H1 (cell line): Measurements from ENCODE around the gene CPSF4. TPM values are rescaled to one million over a fixed set of nuclear protein-coding genes. Genes with fewer than 3 reads are reported as not detected.

Source experiments
- CTCF ChIA-PET: fragments of 300-600 bp; sonication (Branson Sonifier 250); formaldehyde crosslinking; loops from one replicate; lab custom pipeline; 2021; ENCODE audit not compliant: partially characterized antibody; lab: Charles Lee
- POLR2A ChIA-PET: fragments of 300-600 bp; sonication (Branson Sonifier 250); formaldehyde crosslinking; loops from one replicate; lab custom pipeline; 2021; ENCODE audit warnings: inconsistent platforms; ENCODE audit not compliant: partially characterized antibody; lab: Charles Lee
- DNase-seq, 2 experiments: peaks; one replicate each; pipeline versions ENCODE4 v3.0.0 to v3.0.0-alpha.2; 2010 to 2022; ENCODE audit warnings: low spot score in 2 of 2, low read depth in 1 of 2, mixed read lengths in 1 of 2
- FAIRE-seq: peaks from 2 replicates; lab custom pipeline; 2011; peaks lifted over from hg19 to GRCh38; lab: Jason Lieb, UNC
- H2AFZ ChIP-seq: 2 replicates; pipeline ENCODE4 v1.8.1; 2012; ENCODE audit warnings: low read length, inconsistent platforms
- H2AK5ac ChIP-seq: 2 replicates; pipeline ENCODE4 v1.6.1; 2013; ENCODE audit warnings: low read depth, low read length
- H2BK120ac ChIP-seq: replicated peaks from 2 replicates; pipeline ENCODE3; 2013; ENCODE audit warnings: low read depth, low read length, inconsistent platforms
- H2BK12ac ChIP-seq: 2 replicates; pipeline ENCODE4 v1.6.1; 2013; ENCODE audit warnings: low read depth, low read length
- H2BK15ac ChIP-seq: 2 replicates; pipeline ENCODE4 v1.6.1; 2013; ENCODE audit warnings: low read length
- H2BK20ac ChIP-seq: 2 replicates; pipeline ENCODE4 v1.6.1; 2013; ENCODE audit warnings: low read length
- H2BK5ac ChIP-seq: 2 replicates; pipeline ENCODE4 v1.6.1; 2013; ENCODE audit warnings: low read depth, low read length
- H3K14ac ChIP-seq: 2 replicates; pipeline ENCODE4 v1.6.1; 2013; ENCODE audit warnings: inconsistent platforms; ENCODE audit not compliant: insufficient read length
- H3K18ac ChIP-seq: 2 replicates; pipeline ENCODE4 v1.6.1; 2013; ENCODE audit warnings: low read length; ENCODE audit errors: extremely low read depth
- H3K23ac ChIP-seq: 2 replicates; pipeline ENCODE4 v1.6.1; 2013; ENCODE audit warnings: inconsistent platforms; ENCODE audit not compliant: insufficient read length
- H3K23me2 ChIP-seq: 2 replicates; pipeline ENCODE4 v1.6.1; 2013; ENCODE audit warnings: low read depth, low read length
- H3K27ac ChIP-seq: 2 replicates; pipeline ENCODE4 v1.6.1; 2011; ENCODE audit warnings: low read depth, low read length, inconsistent platforms
- H3K27me3 ChIP-seq, 4 experiments: replicated peaks in 1 of 4; 1 replicate in 1 of 4; 2 replicates in 3 of 4; pipeline versions ENCODE4 v1.6.1 to v1.8.1; 2011 to 2013; ENCODE audit warnings: low read length in 3 of 4, mild to moderate bottlenecking in 3 of 4, inconsistent platforms in 2 of 4, mixed read lengths in 2 of 4, moderate library complexity in 1 of 4; ENCODE audit not compliant: control insufficient read depth in 3 of 4, insufficient read depth in 3 of 4; ENCODE audit errors: extremely low read depth in 1 of 4
- H3K36me3 ChIP-seq, 4 experiments: 2 replicates each; pipeline versions ENCODE4 v1.6.1 to v1.8.1; 2011 to 2013; ENCODE audit warnings: mild to moderate bottlenecking in 4 of 4, low read length in 3 of 4, moderate library complexity in 2 of 4, control low read depth in 1 of 4, inconsistent platforms in 1 of 4; ENCODE audit not compliant: insufficient read depth in 4 of 4, control insufficient read depth in 2 of 4
- H3K4ac ChIP-seq: replicated peaks from 2 replicates; pipeline ENCODE3; 2013; ENCODE audit warnings: low read length, low read depth, mixed read lengths, inconsistent platforms; ENCODE audit not compliant: insufficient read length
- H3K4me1 ChIP-seq, 4 experiments: replicated peaks in 1 of 4; 1 replicate in 1 of 4; 2 replicates in 3 of 4; pipeline versions ENCODE4 v1.6.1 to v1.8.1; 2011 to 2013; ENCODE audit warnings: low read length in 3 of 4, inconsistent platforms in 2 of 4, mixed read lengths in 1 of 4; ENCODE audit not compliant: insufficient read depth in 4 of 4, control insufficient read depth in 3 of 4
- H3K4me2 ChIP-seq, 2 experiments: 2 replicates each; pipeline versions ENCODE4 v1.6.1 to v1.8.1; 2011 to 2013; ENCODE audit warnings: low read depth in 2 of 2, low read length in 2 of 2, control low read depth in 1 of 2, inconsistent platforms in 1 of 2, mild to moderate bottlenecking in 1 of 2; ENCODE audit not compliant: insufficient read depth in 1 of 2
- H3K4me3 ChIP-seq, 4 experiments: fragments of 200-600, 300-600 bp in 1 of 4; sonication (generic), shearing (Covaris generic), sonication (Bioruptor Twin) in 1 of 4; 2 replicates each; pipeline versions ENCODE4 v1.5.1 to v1.8.1; 2011 to 2016; ENCODE audit warnings: low read length in 4 of 4, low read depth in 3 of 4, control low read depth in 2 of 4, inconsistent platforms in 2 of 4, mild to moderate bottlenecking in 2 of 4, mixed read lengths in 1 of 4, moderate library complexity in 1 of 4; ENCODE audit not compliant: insufficient read depth in 2 of 4; ENCODE audit errors: extremely low read depth in 1 of 4
- H3K56ac ChIP-seq: replicated peaks from 2 replicates; pipeline ENCODE3; 2013; ENCODE audit warnings: low read depth, mild to moderate bottlenecking, mixed read lengths, low read length, inconsistent platforms; ENCODE audit not compliant: insufficient read length
- H3K79me1 ChIP-seq: 2 replicates; pipeline ENCODE4 v1.6.1; 2013; ENCODE audit warnings: low read depth, low read length, control low read depth
- H3K79me2 ChIP-seq, 2 experiments: 2 replicates each; pipeline versions ENCODE4 v1.6.1 to v1.8.1; 2012 to 2013; ENCODE audit warnings: low read length in 2 of 2, mild to moderate bottlenecking in 2 of 2, inconsistent platforms in 1 of 2; ENCODE audit not compliant: insufficient read depth in 2 of 2, control insufficient read depth in 1 of 2
- H3K9ac ChIP-seq, 4 experiments: replicated peaks in 1 of 4; 1 replicate in 1 of 4; 2 replicates in 3 of 4; pipeline versions ENCODE4 v1.6.1 to v1.8.1; 2011 to 2013; ENCODE audit warnings: low read depth in 3 of 4, low read length in 3 of 4, control low read depth in 2 of 4, mild to moderate bottlenecking in 2 of 4, moderate library complexity in 2 of 4, inconsistent platforms in 1 of 4; ENCODE audit errors: extremely low read depth in 1 of 4
- H3K9me3 ChIP-seq, 2 experiments: 2 replicates each; pipeline versions ENCODE4 v1.6.1 to v1.8.1; 2012 to 2013; ENCODE audit warnings: mild to moderate bottlenecking in 2 of 2, moderate library complexity in 2 of 2, control low read depth in 1 of 2, inconsistent platforms in 1 of 2, low read depth in 1 of 2, low read length in 1 of 2, mixed read lengths in 1 of 2; ENCODE audit not compliant: insufficient read depth in 2 of 2
- H4K20me1 ChIP-seq, 2 experiments: replicated peaks in 1 of 2; 2 replicates each; pipeline versions ENCODE3 to v1.8.1; 2011 to 2013; ENCODE audit warnings: inconsistent platforms in 2 of 2, low read length in 2 of 2, mild to moderate bottlenecking in 1 of 2; ENCODE audit not compliant: insufficient read depth in 2 of 2, control insufficient read depth in 1 of 2
- H4K5ac ChIP-seq: 2 replicates; pipeline ENCODE4 v1.6.1; 2013; ENCODE audit warnings: low read length, low read depth, mixed read lengths, inconsistent platforms; ENCODE audit not compliant: insufficient read length
- H4K8ac ChIP-seq: 2 replicates; pipeline ENCODE4 v1.8.0; 2013; ENCODE audit warnings: mild to moderate bottlenecking, moderate library complexity, low read length, inconsistent platforms; ENCODE audit not compliant: insufficient read depth; ENCODE audit errors: extremely low read depth
- H4K91ac ChIP-seq: replicated peaks from 2 replicates; pipeline ENCODE3; 2013; ENCODE audit warnings: low read length, mixed read lengths, inconsistent platforms; ENCODE audit not compliant: insufficient read length
- ATF3 ChIP-seq: IDR thresholded peaks from 2 replicates; pipeline ENCODE4 v1.6.1; 2011; ENCODE audit warnings: low read depth, mild to moderate bottlenecking, low read length; ENCODE audit not compliant: insufficient read depth
- CBX5 ChIP-seq: fragments of 300-800, 300-1000 bp; sonication (generic); IDR thresholded peaks from 2 replicates; pipeline ENCODE4 v1.7.1; 2016; ENCODE audit warnings: antibody characterized with exemption, low read length, low read depth
- EGR1 ChIP-seq: IDR thresholded peaks from 2 replicates; pipeline ENCODE4 v1.6.1; 2011; ENCODE audit warnings: low read depth, low read length, borderline replicate concordance
- GABPA ChIP-seq: IDR thresholded peaks from 2 replicates; pipeline ENCODE4 v1.6.1; 2011; ENCODE audit warnings: mild to moderate bottlenecking, low read length, moderate library complexity, borderline replicate concordance; ENCODE audit not compliant: insufficient read depth
- MAX ChIP-seq: IDR thresholded peaks from 2 replicates; pipeline ENCODE4 v1.6.1; 2012; ENCODE audit warnings: inconsistent platforms
- NRF1 ChIP-seq: IDR thresholded peaks from 2 replicates; pipeline ENCODE4 v1.6.1; 2011; ENCODE audit warnings: mild to moderate bottlenecking, low read depth, low read length, improper control_type of control experiment
- WGBS, 2 experiments: shearing (Covaris generic) in 1 of 2; methylation state at CpG; one replicate each; pipeline versions ENCODE4 v1.1.6 to v1.1.7; 2013 to 2015; ENCODE audit warnings: low lambda C conversion rate in 2 of 2, mixed read lengths in 2 of 2, inconsistent platforms in 1 of 2, low coverage in 1 of 2, missing lambda C conversion rate in 1 of 2; ENCODE audit not compliant: insufficient replicate concordance in 2 of 2, insufficient coverage in 1 of 2, insufficient read length in 1 of 2; ENCODE audit errors: extremely low coverage in 1 of 2, missing lambda C conversion rate in 1 of 2; 5-methylcytosine and 5-hydroxymethylcytosine counted together
- long read RNA-seq, 2 experiments: library from RNA in 1 of 2; library from capped mRNA in 1 of 2; stranded (forward); transcript quantifications; one replicate each; pipeline ENCODE4 v2.0.0, GENCODE V29; 2021; ENCODE audit warnings: inconsistent platforms in 1 of 2
- polyA minus RNA-seq, 3 experiments: library from RNA; depleted of rRNA, polyadenylated mRNA; stranded (reverse); fragments of >200 nt; gene quantifications; 1 replicate in 2 of 3; 2 replicates in 1 of 3; pipeline ENCODE4 v1.2.3, GENCODE V29; 2011
- polyA plus RNA-seq, 7 experiments: library from polyadenylated mRNA; depleted of rRNA in 3 of 7; stranded (reverse) in 5 of 7; unstranded in 2 of 7; fragments of >200 nt in 5 of 7; fragments of 200-250 nt in 2 of 7; gene quantifications; 1 replicate in 5 of 7; 2 replicates in 1 of 7; 4 replicates in 1 of 7; pipeline versions ENCODE4 v1.2.1 to v1.2.3, GENCODE V29; 2011 to 2013; ENCODE audit warnings: missing spikeins in 2 of 7, mixed read lengths in 2 of 7
- total RNA-seq: library from RNA; stranded (reverse); fragmentation: NEBNext Ultra II Directional; extraction: Animal tissue kit (Norgen Biotek cat#: 25700); gene quantifications from 2 replicates; pipeline ENCODE4 v1.2.1, GENCODE V29; 2021

Gene CPSF4
- total RNA-seq (74.8 and 77.5 TPM in 2 replicates), polyA plus RNA-seq (2011; rRNA removed) (103 and 156 TPM in 2 replicates), polyA minus RNA-seq (2011; rRNA and poly(A)+ RNA removed) (105 and 116 TPM in 2 replicates)
- 114 TPM for polyA plus RNA-seq (2011; cell fraction: cytosol; rRNA removed)
- 301 TPM for polyA plus RNA-seq (2011; cell fraction: nucleus; rRNA removed)
- polyA plus RNA-seq (2012, experiment 1 of 2), result 66.8 to 95.4 TPM (median 80.9 TPM) in 4 replicates
- 75.9 TPM for polyA plus RNA-seq (2012, experiment 2 of 2)
- polyA plus RNA-seq (2013, experiment 1 of 2), result 46.9 TPM
- 42.5 TPM for polyA plus RNA-seq (2013, experiment 2 of 2)
- 59.0 TPM for polyA minus RNA-seq (2011; cell fraction: cytosol; rRNA and poly(A)+ RNA removed)
- 86.4 TPM for polyA minus RNA-seq (2011; cell fraction: nucleus; rRNA and poly(A)+ RNA removed)
- long read RNA-seq, experiment 1, transcript CPSF4-201 (8 exons, 1,691 nt), result major isoform, 5 of 39 reads
- long read RNA-seq, experiment 1, transcript CPSF4-204 (8 exons, 1,738 nt), result major isoform, 5 of 39 reads
- long read RNA-seq, experiment 1, partial matches to known transcripts, result 6 of 39 reads
- long read RNA-seq, experiment 1, other reads (novel, unspliced or antisense), result 21 of 39 reads
- long read RNA-seq, experiment 2, partial matches to known transcripts, result 0 of 1 reads
- long read RNA-seq, experiment 2, other reads (novel, unspliced or antisense), result 1 of 1 reads

GRCh38 chr7:99438573-99439480, at the start of gene CPSF4, which contains the start of gene PTCD1:
Gene CPSF4, plus strand, starts transcription at chr7:99438943. Its CDS starts 140 bp downstream, at chr7:99439083.
Gene PTCD1, minus strand, starts transcription at chr7:99438798. Its CDS starts 3,556 bp downstream, at chr7:99435242.
- Histone ChIP-seq H3K79me2 (peaks cover 12 to 51% of the 10 kb centered on the region in 2 experiments), H2AK5ac (peak within 1 kb of the TSS; percentile 56; the same call in 1 of the 2 replicates), H3K4me1 (peaks cover 0 to 12% (median 6%) of the 10 kb centered on the region in 4 experiments; a peak in 5 of 7 replicates), H2AFZ (0 out of 2 replicates have a peak within 1 kb of the TSS, but pooled peaks have one; percentile 35), H3K4me2 (peak within 1 kb of the TSS; percentile 85 to 88), H3K9me3 (no peaks in the 10 kb centered on the region), H4K8ac (peak within 1 kb of the TSS; percentile 92; the same call in 1 of the 2 replicates), H3K18ac (peak within 1 kb of the TSS; percentile 87), H3K79me1 (peaks cover 9% of the 10 kb centered on the region), H3K23me2 (peaks cover 4% of the 10 kb centered on the region), H2BK12ac (no peak within 1 kb of the TSS), H3K4me3 (peak within 1 kb of the TSS; percentile 87 to 95 (median 88)), H2BK120ac (no peak within 1 kb of the TSS), H3K56ac (peak within 1 kb of the TSS; percentile 75), H2BK20ac (no peak within 1 kb of the TSS), H2BK15ac (no peak within 1 kb of the TSS), H4K5ac (peak within 1 kb of the TSS; percentile 68), H3K14ac (no peak within 1 kb of the TSS), H3K27me3 (no peaks in the 10 kb centered on the region), H3K36me3 (peaks cover 7 to 32% (median 17%) of the 10 kb centered on the region in 4 experiments; a peak in 7 of 8 replicates), H3K4ac (no peak within 1 kb of the TSS), H4K91ac (no peak within 1 kb of the TSS), H2BK5ac (peak within 1 kb of the TSS; percentile 95), H3K27ac (peak within 1 kb of the TSS; percentile 93), H3K9ac (peak within 1 kb of the TSS; percentile 81 to 96 (median 94)), H3K23ac (no peak within 1 kb of the TSS), H4K20me1 (peaks cover 11 to 17% of the 10 kb centered on the region in 2 experiments)
- ChIA-PET CTCF (interaction anchor here (0.6 to 1.5 kb wide), 2 partner anchors 20 to 530 kb away, joined by 3 read pairs; no protein-coding TSS in a partner anchor), POLR2A (interaction anchor here (0.6 to 7.3 kb wide), 25 partner anchors 9 to 527 kb away, joined by 3 to 51 read pairs (median 5); partner anchors contain the start of genes ATP5MF, BUD31 and PDAP1)
- WGBS, 2 experiments, result 1% methylated on average over 55 of the region's 89 CpGs; no CpG with 5 or more reads in 1 of the 2 experiments
- FAIRE-seq, result no peak
- peak; percentile 84 to 96 for DNase-seq
- TF ChIP-seq EGR1 (no peak), CBX5 (no peak), MAX (peak; percentile 82), NRF1 (peak; percentile 25; the same call in 1 of the 2 replicates), ATF3 (no peak), GABPA (no peak)
